Measurements from ENCODE around the gene MARCHF9. TPM values are rescaled to one million over a fixed set of nuclear protein-coding genes. Genes with fewer than 3 reads are reported as not detected.

MARCHF9 gene
- total and polyA plus RNA-seq, 2 experiments from 2014 or later = 0.18 to 0.97 TPM

DNA sequence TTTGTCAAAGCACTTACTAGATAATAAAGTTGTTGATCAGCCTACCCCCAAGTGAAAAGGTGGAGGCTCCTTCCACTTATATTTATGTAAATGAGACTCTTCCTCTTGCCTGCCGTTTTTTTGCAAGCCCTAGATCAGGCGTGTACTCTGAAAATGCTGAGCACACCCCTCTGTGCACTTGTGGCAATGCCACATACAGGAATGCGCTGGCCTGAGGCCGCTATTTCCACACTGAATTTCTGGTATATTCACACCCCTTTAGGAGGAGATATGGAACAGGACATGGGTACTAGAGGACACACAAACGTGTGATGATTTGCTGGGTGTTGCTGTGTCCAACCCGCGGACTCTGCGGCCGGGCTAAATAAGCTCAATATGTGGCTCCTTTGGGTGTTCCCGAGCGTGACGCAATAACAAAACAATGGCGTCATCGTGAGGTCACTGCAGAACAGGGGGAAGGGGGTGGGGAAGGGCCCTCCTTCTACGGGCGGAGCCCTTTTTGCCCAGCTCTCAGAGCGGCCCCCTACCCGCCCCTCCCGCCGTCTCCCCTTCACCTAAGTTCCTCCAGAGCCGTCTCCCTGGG, 10.6 kb upstream of the MARCHF9 start:
- no peaks in the 10 kb centered on the region for H4K20me1 ChIP-seq (ENCODE audit: insufficient read depth)
- H3K27me3 ChIP-seq (replicated peaks; ENCODE audit: insufficient read depth) = peaks cover 12% of the 10 kb centered on the region
- H3K79me2 ChIP-seq (ENCODE audit: insufficient read depth) = peaks cover 12% of the 10 kb centered on the region
- H3K36me3 ChIP-seq (ENCODE audit: low read depth) = peaks cover 11% of the 10 kb centered on the region; the same call in 1 of the 2 replicates
- H3F3A ChIP-seq (ENCODE audit: insufficient read depth) = peaks cover 25% of the 10 kb centered on the region
- 9 to 13% methylated on average over 17 to 21 of the region's 21 CpGs for WGBS, 2 experiments (ENCODE audit: low coverage in 1 of 2, low lambda C conversion rate in 2 of 2, missing lambda C conversion rate in 2 of 2)
- peak overlapping the region; percentile 73 for H2AFZ ChIP-seq
- TF ChIP-seq EZH2phosphoT487 (IDR thresholded peaks at IDR 0.05; ENCODE audit: insufficient read depth, low read depth) = no peak
- no peak for TF ChIP-seq EZH2 (IDR thresholded peaks at IDR 0.05; ENCODE audit: insufficient read depth, poor library complexity, severe bottlenecking)
- no peaks in the 10 kb centered on the region for H3K9me3 ChIP-seq (ENCODE audit: low read depth)
- H3K9ac ChIP-seq = peak overlapping the region; percentile 98
- H3K9me2 ChIP-seq (ENCODE audit: insufficient read depth) = no peaks in the 10 kb centered on the region
- H3K27ac ChIP-seq = peak overlapping the region; percentile 95
- peak; percentile 83 for DNase-seq
- in situ Hi-C loops (cut with MboI) = no loop called here
- peak overlapping the region; percentile 99 for H3K4me3 ChIP-seq
- peak overlapping the region; percentile 49 for H3K4me2 ChIP-seq (ENCODE audit: unreplicated experiment)
- peaks cover 5% of the 10 kb centered on the region; the same call in 1 of the 2 replicates for H3K4me1 ChIP-seq (ENCODE audit: insufficient read depth)

DNA sequence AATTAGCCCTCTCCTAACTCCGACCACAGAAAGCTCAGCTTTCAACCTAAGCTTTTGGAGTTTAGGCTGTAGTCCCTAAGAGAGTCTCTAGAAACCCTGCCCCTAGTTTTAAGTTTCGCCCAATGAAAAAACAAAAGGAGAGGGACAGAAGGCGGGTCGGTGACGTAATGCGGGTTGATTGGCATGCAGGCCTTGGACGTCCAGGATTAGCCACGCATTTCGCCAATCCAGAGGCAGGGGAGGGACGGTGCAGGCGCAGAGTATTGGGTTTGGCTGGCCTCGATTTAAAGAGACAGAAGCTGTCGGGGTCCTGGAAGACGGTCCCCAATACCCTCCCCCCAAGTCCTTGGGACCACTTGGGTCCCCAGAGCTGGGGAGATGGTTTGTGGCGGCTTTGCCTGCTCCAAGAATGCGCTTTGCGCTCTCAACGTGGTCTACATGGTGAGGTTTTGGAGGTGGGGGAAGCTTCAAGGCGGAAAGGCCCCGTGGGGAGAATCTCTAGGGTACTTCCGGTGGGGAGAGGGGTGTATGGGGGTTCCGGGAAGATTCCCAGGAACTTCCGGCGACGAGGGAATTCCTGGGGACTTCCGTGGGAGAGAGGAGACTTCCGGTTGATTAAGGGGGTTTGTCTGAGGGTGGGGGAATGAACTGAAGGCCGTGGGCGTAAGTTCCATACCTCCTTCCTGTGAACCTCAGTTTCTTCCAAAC, 10.0 kb upstream of the MARCHF9 start, which contains the start of gene TSPAN31:
TSS of gene TSPAN31 (plus strand) at position 263 of the 708 bp plus-strand sequence. CDS start at position 379, 116 bp downstream.
- Histone ChIP-seq H3F3A (ENCODE audit: insufficient read depth) (peaks cover 25% of the 10 kb centered on the region), H3K9me3 (ENCODE audit: low read depth) (no peaks in the 10 kb centered on the region), H4K20me1 (ENCODE audit: insufficient read depth) (no peaks in the 10 kb centered on the region), H3K27ac (peak within 1 kb of the TSS; percentile 95), H3K4me1 (ENCODE audit: insufficient read depth) (peaks cover 5% of the 10 kb centered on the region; the same call in 1 of the 2 replicates), H2AFZ (peak within 1 kb of the TSS; percentile 73), H3K4me3 (peak within 1 kb of the TSS; percentile 99), H3K4me2 (ENCODE audit: unreplicated experiment) (peak within 1 kb of the TSS; percentile 100), H3K9ac (peak within 1 kb of the TSS; percentile 98), H3K36me3 (ENCODE audit: low read depth) (peaks cover 11% of the 10 kb centered on the region; the same call in 1 of the 2 replicates), H3K79me2 (ENCODE audit: insufficient read depth) (peaks cover 18% of the 10 kb centered on the region), H3K27me3 (replicated peaks; ENCODE audit: insufficient read depth) (peaks cover 5% of the 10 kb centered on the region; the same call in 1 of the 2 replicates), H3K9me2 (ENCODE audit: insufficient read depth) (no peaks in the 10 kb centered on the region)
- WGBS, 2 experiments (ENCODE audit: low coverage in 1 of 2, low lambda C conversion rate in 2 of 2, missing lambda C conversion rate in 2 of 2) = 0 to 1% methylated on average over 29 of the region's 29 CpGs
- in situ Hi-C loops (cut with MboI) = no loop called here
- peak; percentile 99 for DNase-seq
- TF ChIP-seq EZH2 (IDR thresholded peaks at IDR 0.05; ENCODE audit: insufficient read depth, poor library complexity, severe bottlenecking) (no peak), EZH2phosphoT487 (IDR thresholded peaks at IDR 0.05; ENCODE audit: insufficient read depth, low read depth) (no peak)

GRCh38 chr12:57745485-57745881, 9.4 kb upstream of the MARCHF9 start:
- 38 to 46% methylated on average over 8 of the region's 8 CpGs for WGBS, 2 experiments (ENCODE audit: low coverage in 1 of 2, low lambda C conversion rate in 2 of 2, missing lambda C conversion rate in 2 of 2)
- H3K9me2 ChIP-seq (ENCODE audit: insufficient read depth) = no peaks in the 10 kb centered on the region
- H3K9me3 ChIP-seq (ENCODE audit: low read depth) = no peaks in the 10 kb centered on the region
- peak overlapping the region; percentile 100 for H3K4me2 ChIP-seq (ENCODE audit: unreplicated experiment)
- peaks cover 25% of the 10 kb centered on the region for H3F3A ChIP-seq (ENCODE audit: insufficient read depth)
- TF ChIP-seq EZH2 (IDR thresholded peaks at IDR 0.05; ENCODE audit: insufficient read depth, poor library complexity, severe bottlenecking) (no peak), EZH2phosphoT487 (IDR thresholded peaks at IDR 0.05; ENCODE audit: insufficient read depth, low read depth) (no peak)
- peak overlapping the region; percentile 95 for H3K27ac ChIP-seq
- in situ Hi-C loops (cut with MboI) = no loop called here
- peak overlapping the region; percentile 98 for H3K9ac ChIP-seq
- H2AFZ ChIP-seq = peak overlapping the region; percentile 73; the same call in 1 of the 2 replicates
- H3K79me2 ChIP-seq (ENCODE audit: insufficient read depth) = peaks cover 24% of the 10 kb centered on the region
- no peaks in the 10 kb centered on the region for H4K20me1 ChIP-seq (ENCODE audit: insufficient read depth)
- H3K27me3 ChIP-seq (replicated peaks; ENCODE audit: insufficient read depth) = 0 out of 2 replicates have a peak, but pooled peaks cover 2% of the 10 kb centered on the region
- H3K4me3 ChIP-seq = peak overlapping the region; percentile 99
- H3K36me3 ChIP-seq (ENCODE audit: low read depth) = peaks cover 11% of the 10 kb centered on the region; the same call in 1 of the 2 replicates
- peak; percentile 29 for DNase-seq
- H3K4me1 ChIP-seq (ENCODE audit: insufficient read depth) = peaks cover 5% of the 10 kb centered on the region; the same call in 1 of the 2 replicates

DNA sequence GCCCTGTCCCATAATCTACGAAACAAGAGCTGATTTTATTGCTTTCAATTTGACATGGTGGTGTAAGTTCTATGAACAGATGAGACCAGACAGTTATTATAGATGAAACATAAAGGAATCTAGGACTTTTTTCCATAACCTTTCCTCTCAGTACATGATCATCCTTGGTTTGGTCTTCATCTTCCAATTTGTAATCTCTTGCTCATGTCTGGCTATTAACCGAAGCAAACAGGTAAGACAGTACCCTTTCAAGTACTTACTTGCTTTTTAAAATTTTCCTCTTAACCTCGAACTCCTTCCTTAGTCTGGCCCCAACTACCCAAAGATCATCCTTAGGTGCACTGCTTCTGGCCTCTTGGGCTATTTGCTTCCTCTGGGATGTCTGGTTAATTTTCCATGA, 8.9 kb upstream of the MARCHF9 start:
- 0 out of 2 replicates have a peak overlapping the region, but pooled peaks have one; percentile 95 for H3K27ac ChIP-seq

More for the DNA sequence above, 8.9 kb upstream of the MARCHF9 start:
- H3K9me2 ChIP-seq (ENCODE audit: insufficient read depth) = no peaks in the 10 kb centered on the region
- H3K79me2 ChIP-seq (ENCODE audit: insufficient read depth) = peaks cover 29% of the 10 kb centered on the region
- peak overlapping the region; percentile 100 for H3K4me2 ChIP-seq (ENCODE audit: unreplicated experiment)
- H3K4me1 ChIP-seq (ENCODE audit: insufficient read depth) = peaks cover 7% of the 10 kb centered on the region; the same call in 1 of the 2 replicates
- peak overlapping the region; percentile 99 for H3K4me3 ChIP-seq
- TF ChIP-seq EZH2 (IDR thresholded peaks at IDR 0.05; ENCODE audit: insufficient read depth, poor library complexity, severe bottlenecking) (no peak), EZH2phosphoT487 (IDR thresholded peaks at IDR 0.05; ENCODE audit: insufficient read depth, low read depth) (no peak)
- no peaks in the 10 kb centered on the region for H4K20me1 ChIP-seq (ENCODE audit: insufficient read depth)
- no peaks in the 10 kb centered on the region for H3K9me3 ChIP-seq (ENCODE audit: low read depth)
- H3F3A ChIP-seq (ENCODE audit: insufficient read depth) = peaks cover 25% of the 10 kb centered on the region
- H3K9ac ChIP-seq = no peak overlapping the region; the same call in 1 of the 2 replicates
- no peak for DNase-seq
- 78 to 82% methylated on average over 3 of the region's 3 CpGs for WGBS, 2 experiments (ENCODE audit: low coverage in 1 of 2, low lambda C conversion rate in 2 of 2, missing lambda C conversion rate in 2 of 2)
- in situ Hi-C loops (cut with MboI) = no loop called here
- H3K27me3 ChIP-seq (replicated peaks; ENCODE audit: insufficient read depth) = no peaks in the 10 kb centered on the region
- H3K36me3 ChIP-seq (ENCODE audit: low read depth) = peaks cover 11% of the 10 kb centered on the region; the same call in 1 of the 2 replicates
- no peak overlapping the region for H2AFZ ChIP-seq
